ENCODE measurements around the gene ABCC12. TPM values are rescaled to one million over a fixed set of nuclear protein-coding genes. Genes with fewer than 3 reads are reported as not detected.

The ABCC12 gene
- total and polyA plus RNA-seq, 2 of the 8 experiments (the other 6 are each of a cell fraction or from before 2014, with no cell fraction given), result 0.05 TPM; not detected in 1

- Histone ChIP-seq H4K5ac (ENCODE audit: insufficient read length, low read depth, low read length) (no peak overlapping the region), H3K23ac (ENCODE audit: insufficient read length) (no peak overlapping the region), H3K9ac (replicated peaks in 1 of 4; ENCODE audit: extremely low read depth in 1 of 4, low read depth in 3 of 4, low read length in 3 of 4) (no peak overlapping the region), H3K23me2 (ENCODE audit: low read depth, low read length) (no peaks in the 10 kb centered on the region), H3K4ac (replicated peaks; ENCODE audit: insufficient read length, low read depth, low read length) (no peak overlapping the region), H3K27ac (ENCODE audit: low read depth, low read length) (no peak overlapping the region), H3K4me1 (replicated peaks in 1 of 4; ENCODE audit: control insufficient read depth in 3 of 4, insufficient read depth in 4 of 4, low read length in 3 of 4) (no peaks in the 10 kb centered on the region), H4K20me1 (replicated peaks in 1 of 2; ENCODE audit: control insufficient read depth in 1 of 2, insufficient read depth in 2 of 2, low read length in 2 of 2) (no peaks in the 10 kb centered on the region), H2AFZ (ENCODE audit: low read length) (no peak overlapping the region), H4K8ac (ENCODE audit: extremely low read depth, insufficient read depth, low read length) (no peak overlapping the region), H2BK20ac (ENCODE audit: low read length) (no peak overlapping the region), H3K4me2 (ENCODE audit: insufficient read depth in 1 of 2, low read depth in 2 of 2, low read length in 2 of 2) (no peak overlapping the region), H3K27me3 (replicated peaks in 1 of 4; ENCODE audit: control insufficient read depth in 3 of 4, extremely low read depth in 1 of 4, insufficient read depth in 3 of 4, low read length in 3 of 4) (no peaks in the 10 kb centered on the region), H3K18ac (ENCODE audit: extremely low read depth, low read length) (no peak overlapping the region), H3K9me3 (ENCODE audit: insufficient read depth in 2 of 2, low read depth in 1 of 2, low read length in 1 of 2) (no peaks in the 10 kb centered on the region), H2AK5ac (ENCODE audit: low read depth, low read length) (no peak overlapping the region), H2BK15ac (ENCODE audit: low read length) (no peak overlapping the region), H3K14ac (ENCODE audit: insufficient read length) (no peak overlapping the region), H2BK12ac (ENCODE audit: low read depth, low read length) (no peak overlapping the region), H4K91ac (replicated peaks; ENCODE audit: insufficient read length, low read length) (no peak overlapping the region), H3K79me1 (ENCODE audit: low read depth, low read length) (no peaks in the 10 kb centered on the region), H3K56ac (replicated peaks; ENCODE audit: insufficient read length, low read depth, low read length) (no peak overlapping the region), H2BK120ac (replicated peaks; ENCODE audit: low read depth, low read length) (no peak overlapping the region), H3K4me3 (ENCODE audit: extremely low read depth in 1 of 4, insufficient read depth in 2 of 4, low read depth in 3 of 4, low read length in 4 of 4) (no peak overlapping the region), H3K36me3 (ENCODE audit: control insufficient read depth in 2 of 4, insufficient read depth in 4 of 4, low read length in 3 of 4) (no peaks in the 10 kb centered on the region), H2BK5ac (ENCODE audit: low read depth, low read length) (no peak overlapping the region), H3K79me2 (ENCODE audit: control insufficient read depth in 1 of 2, insufficient read depth in 2 of 2, low read length in 2 of 2) (no peaks in the 10 kb centered on the region)
- CTCF ChIA-PET (ENCODE audit: partially characterized antibody), result interaction anchor here (0.6 to 1.8 kb wide), 5 partner anchors 12 to 404 kb away, joined by 3 to 9 read pairs (median 4); no protein-coding TSS in a partner anchor
- POLR2A ChIA-PET (ENCODE audit: partially characterized antibody), result interaction anchor here (0.7 to 1.7 kb wide), 2 partner anchors 14 to 1007 kb away, joined by 3 read pairs; no protein-coding TSS in a partner anchor
- no peak for DNase-seq (ENCODE audit: low read depth in 1 of 2, low spot score in 2 of 2)
- 100% methylated on average over 2 of the region's 2 CpGs; no CpG with 5 or more reads in 1 of the 2 experiments for WGBS, 2 experiments (ENCODE audit: extremely low coverage in 1 of 2, insufficient coverage in 1 of 2, insufficient read length in 1 of 2, insufficient replicate concordance in 2 of 2, low coverage in 1 of 2, low lambda C conversion rate in 2 of 2, missing lambda C conversion rate in 1 of 2)
- FAIRE-seq, result no peak
- TF ChIP-seq EP300 (IDR thresholded peaks at IDR 0.05; ENCODE audit: borderline replicate concordance in 1 of 2, low read depth in 2 of 2, low read length in 2 of 2), result no peak
Measured at GRCh38 chr16:48138543-48138942, 17.2 kb downstream of the ABCC12 start.

All from H1 (cell line).